H7 (cell line): Measurements from ENCODE around the gene ARHGAP19. TPM values are rescaled to one million over a fixed set of nuclear protein-coding genes. Genes with fewer than 3 reads are reported as not detected.
"Not testable (repeated sequence)": the region's sequence is repeated elsewhere in the genome, so short reads cannot be mapped to it uniquely, and the experiment has no call there.

Experiments used
- DNase-seq: peaks from one replicate; pipeline ENCODE4 v3.0.0; 2012
- H3K27me3 ChIP-seq: 2 replicates; pipeline ENCODE4 v1.6.0; 2011; ENCODE audit warnings: mild to moderate bottlenecking, low read length; ENCODE audit not compliant: control insufficient read depth, insufficient read depth
- H3K36me3 ChIP-seq: replicated peaks from 2 replicates; pipeline ENCODE4 v1.5.1; 2011; ENCODE audit warnings: low read length; ENCODE audit not compliant: control insufficient read depth, insufficient read depth
- H3K4me3 ChIP-seq: 2 replicates; pipeline ENCODE4 v1.5.1; 2011; ENCODE audit warnings: low read depth, mild to moderate bottlenecking, control low read depth, low read length, moderate library complexity; ENCODE audit not compliant: insufficient read depth
- total RNA-seq: library from RNA; depleted of rRNA; stranded (reverse); fragments of >200 nt; shearing (Covaris generic); gene quantifications from 2 replicates; pipeline ENCODE4 v1.2.3, GENCODE V29; 2014

ARHGAP19 gene
- total RNA-seq, 1 experiment from 2014 or later, result 38.7 TPM

GRCh38 chr10:97311111-97311626, 18.7 kb upstream of the ARHGAP19 start:
- no peak for DNase-seq
- H3K36me3 ChIP-seq, result no peaks in the 10 kb centered on the region
- H3K27me3 ChIP-seq, result no peaks in the 10 kb centered on the region
- no peak overlapping the region for H3K4me3 ChIP-seq

GRCh38 chr10:97307866-97308780, 15.7 kb upstream of the ARHGAP19 start:
- no peak for DNase-seq
- H3K4me3 ChIP-seq, result no peak overlapping the region
- H3K27me3 ChIP-seq, result no peaks in the 10 kb centered on the region
- H3K36me3 ChIP-seq, result no peaks in the 10 kb centered on the region

- DNase-seq, result no peak
- Histone ChIP-seq H3K4me3 (no peak overlapping the region), H3K36me3 (no peaks in the 10 kb centered on the region), H3K27me3 (no peaks in the 10 kb centered on the region)
Observed at GRCh38 chr10:97307441-97307840, 15.0 kb upstream of the ARHGAP19 start.

GRCh38 chr10:97302088-97302791, 9.8 kb upstream of the ARHGAP19 start:
- no peak for DNase-seq
- Histone ChIP-seq H3K36me3 (no peaks in the 10 kb centered on the region), H3K4me3 (no peak overlapping the region), H3K27me3 (no peaks in the 10 kb centered on the region)

- H3K27me3 ChIP-seq, result no peaks in the 10 kb centered on the region
- no peak for DNase-seq
- no peak overlapping the region for H3K4me3 ChIP-seq
- H3K36me3 ChIP-seq, result no peaks in the 10 kb centered on the region
Observed at GRCh38 chr10:97300980-97301379, 8.5 kb upstream of the ARHGAP19 start.

- no peak overlapping the region for H3K4me3 ChIP-seq
- DNase-seq, result no peak
- no peaks in the 10 kb centered on the region for H3K36me3 ChIP-seq
- no peaks in the 10 kb centered on the region for H3K27me3 ChIP-seq
Observed at GRCh38 chr10:97298223-97298571, 5.8 kb upstream of the ARHGAP19 start.

- H3K4me3 ChIP-seq, result no peak overlapping the region
- H3K27me3 ChIP-seq, result no peaks in the 10 kb centered on the region
- H3K36me3 ChIP-seq, result no peaks in the 10 kb centered on the region
- DNase-seq, result no peak
Observed at GRCh38 chr10:97297556-97298222, 5.3 kb upstream of the ARHGAP19 start.

GRCh38 chr10:97292862-97293198, 393 bp upstream of the ARHGAP19 start:
- H3K4me3 ChIP-seq, result no peak overlapping the region
- DNase-seq, result no peak
- no peaks in the 10 kb centered on the region for H3K27me3 ChIP-seq
- H3K36me3 ChIP-seq, result no peaks in the 10 kb centered on the region

- H3K27me3 ChIP-seq, result no peaks in the 10 kb centered on the region
- peak; percentile 16 for DNase-seq
Observed at GRCh38 chr10:97291357-97292096, 910 bp downstream of the ARHGAP19 start.

GRCh38 chr10:97290576-97291356, 1.7 kb downstream of the ARHGAP19 start:
- H3K4me3 ChIP-seq, H3K36me3 ChIP-seq, H3K27me3 ChIP-seq, DNase-seq: not testable (repeated sequence)

More at GRCh38 chr10:97291357-97292096, 910 bp downstream of the ARHGAP19 start:
- Histone ChIP-seq H3K4me3 (peak overlapping the region; percentile 87), H3K36me3 (no peaks in the 10 kb centered on the region; the same call in 1 of the 2 replicates)

GRCh38 chr10:97290076-97290475, 2.4 kb downstream of the ARHGAP19 start:
- not testable (repeated sequence) for DNase-seq, H3K27me3 ChIP-seq, H3K4me3 ChIP-seq, H3K36me3 ChIP-seq

- Histone ChIP-seq H3K36me3 (no peaks in the 10 kb centered on the region), H3K4me3 (no peak overlapping the region), H3K27me3 (no peaks in the 10 kb centered on the region)
- DNase-seq, result no peak
Observed at GRCh38 chr10:97280783-97281182, 11.7 kb downstream of the ARHGAP19 start.

GRCh38 chr10:97279121-97279815, 13.2 kb downstream of the ARHGAP19 start:
- H3K36me3 ChIP-seq, result no peaks in the 10 kb centered on the region
- H3K4me3 ChIP-seq, result no peak overlapping the region
- DNase-seq, result no peak
- no peaks in the 10 kb centered on the region for H3K27me3 ChIP-seq
